Ascending aorta (tissue), 2 donors: ENCODE data around the gene NEDD8. TPM values are rescaled to one million over a fixed set of nuclear protein-coding genes. Genes with fewer than 3 reads are reported as not detected.
A peak's percentile ranks its signal among the peaks of the same experiment; 100 is the strongest.
"Not testable (repeated sequence)": the region's sequence is repeated elsewhere in the genome, so short reads cannot be mapped to it uniquely, and the experiment has no call there.

Source experiments
- DNase-seq, 2 donors: peaks; one replicate each; pipeline ENCODE4 v3.0.0-alpha.2; 2019; ENCODE audit warnings: low spot score in 2 of 2
- H3K27ac ChIP-seq, 2 donors: fragments of 200-600 bp; sonication (generic); one replicate each; pipeline ENCODE4 v1.5.1; 2016 to 2017; ENCODE audit warnings: mild to moderate bottlenecking in 1 of 2
- H3K27me3 ChIP-seq: fragments of 200-600 bp; sonication (generic); one replicate; pipeline ENCODE4 v1.5.1; 2017
- H3K36me3 ChIP-seq, 2 donors: fragments of 200-600 bp; sonication (generic); one replicate each; pipeline ENCODE4 v1.5.1; 2016
- H3K4me1 ChIP-seq, 2 donors: fragments of 200-600 bp; sonication (generic); one replicate each; pipeline ENCODE4 v1.5.1; 2016 to 2017; ENCODE audit warnings: mild to moderate bottlenecking in 1 of 2
- H3K4me3 ChIP-seq, 2 donors: fragments of 200-600 bp; sonication (generic); one replicate each; pipeline ENCODE4 v1.5.1; 2016 to 2017; ENCODE audit warnings: mild to moderate bottlenecking in 1 of 2
- H3K9me3 ChIP-seq, 2 donors: fragments of 200-600 bp; sonication (generic); one replicate each; pipeline ENCODE4 v1.5.1; 2016
- intact Hi-C: fragments of 100-400 bp; cut with DNase I; formaldehyde crosslinking; loops from one replicate; pipeline ENCODE4 v1.15.1; 2023
- total RNA-seq: library from RNA; depleted of rRNA; stranded (reverse); fragments of >200 nt; gene quantifications from one replicate; pipeline ENCODE4 v1.1.0, GENCODE V29; 2016
- TF ChIP-seq, protein P1 (sequence below), 3 experiments: fragments of 200-600 bp in 2 of 3; fragments of 450-650 bp in 1 of 3; sonication (generic) in 2 of 3; IDR thresholded peaks; one replicate each; pipeline ENCODE4 v1.5.1; 2016 to 2019; ENCODE audit warnings: antibody characterized with exemption in 3 of 3, mild to moderate bottlenecking in 1 of 3, moderate library complexity in 1 of 3

Gene NEDD8
- total RNA-seq, 1 donor from 2014 or later, result 72.8 TPM

DNA sequence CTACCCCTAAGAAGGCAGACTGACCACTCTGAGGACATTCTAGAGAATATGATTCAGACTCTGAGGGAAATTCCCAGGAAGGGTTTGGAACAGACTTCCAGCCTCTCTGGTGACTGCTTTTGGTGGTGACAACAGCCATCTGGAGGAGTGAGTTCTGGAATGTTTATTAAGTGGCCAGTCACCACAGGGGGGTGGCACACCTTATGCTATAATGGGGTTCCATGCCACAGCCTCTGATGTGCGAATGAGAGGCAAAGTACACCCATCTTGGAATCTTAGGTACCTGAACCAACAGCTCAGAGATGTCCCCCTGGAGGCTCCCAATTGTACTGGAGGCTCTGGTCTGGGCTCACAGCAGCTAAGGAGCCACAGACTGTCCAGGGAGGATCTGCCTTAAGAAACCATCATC lies 19.7 kb upstream of the NEDD8 start:
- DNase-seq, result no peak
- H3K36me3 ChIP-seq, result no peaks in the 10 kb centered on the region
- intact Hi-C loops, result no loop called here
- no peak overlapping the region for H3K27ac ChIP-seq
- H3K27me3 ChIP-seq, result no peaks in the 10 kb centered on the region
- no peaks in the 10 kb centered on the region for H3K4me1 ChIP-seq
- no peak overlapping the region for H3K4me3 ChIP-seq
- no peaks in the 10 kb centered on the region for H3K9me3 ChIP-seq
- TF ChIP-seq, protein P1, sequence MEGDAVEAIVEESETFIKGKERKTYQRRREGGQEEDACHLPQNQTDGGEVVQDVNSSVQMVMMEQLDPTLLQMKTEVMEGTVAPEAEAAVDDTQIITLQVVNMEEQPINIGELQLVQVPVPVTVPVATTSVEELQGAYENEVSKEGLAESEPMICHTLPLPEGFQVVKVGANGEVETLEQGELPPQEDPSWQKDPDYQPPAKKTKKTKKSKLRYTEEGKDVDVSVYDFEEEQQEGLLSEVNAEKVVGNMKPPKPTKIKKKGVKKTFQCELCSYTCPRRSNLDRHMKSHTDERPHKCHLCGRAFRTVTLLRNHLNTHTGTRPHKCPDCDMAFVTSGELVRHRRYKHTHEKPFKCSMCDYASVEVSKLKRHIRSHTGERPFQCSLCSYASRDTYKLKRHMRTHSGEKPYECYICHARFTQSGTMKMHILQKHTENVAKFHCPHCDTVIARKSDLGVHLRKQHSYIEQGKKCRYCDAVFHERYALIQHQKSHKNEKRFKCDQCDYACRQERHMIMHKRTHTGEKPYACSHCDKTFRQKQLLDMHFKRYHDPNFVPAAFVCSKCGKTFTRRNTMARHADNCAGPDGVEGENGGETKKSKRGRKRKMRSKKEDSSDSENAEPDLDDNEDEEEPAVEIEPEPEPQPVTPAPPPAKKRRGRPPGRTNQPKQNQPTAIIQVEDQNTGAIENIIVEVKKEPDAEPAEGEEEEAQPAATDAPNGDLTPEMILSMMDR (IDR thresholded peaks at IDR 0.05), result no peak

DNA sequence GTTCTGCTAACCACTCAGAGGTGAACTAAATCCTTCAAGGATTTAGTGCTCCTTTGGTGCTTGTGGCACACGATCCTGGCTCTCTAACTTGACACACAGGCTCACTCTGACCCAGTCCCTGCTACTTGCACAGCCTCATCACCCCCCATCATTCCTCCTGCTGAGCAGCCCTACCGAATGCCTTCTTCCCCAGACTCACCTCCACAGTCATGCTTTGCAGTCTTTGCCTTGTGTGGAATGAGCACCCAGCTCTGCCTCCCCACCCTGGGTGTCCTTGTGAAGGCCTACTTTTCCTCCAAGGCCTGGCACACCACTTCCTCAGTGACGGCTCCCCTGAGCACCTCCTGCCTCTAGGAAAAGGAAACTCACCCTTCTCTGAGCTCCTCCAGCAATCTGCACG lies 18.2 kb upstream of the NEDD8 start:
- intact Hi-C loops, result no loop called here
- TF ChIP-seq, protein P1 (IDR thresholded peaks at IDR 0.05), result no peak
- Histone ChIP-seq H3K27ac (no peak overlapping the region), H3K9me3 (no peaks in the 10 kb centered on the region), H3K4me3 (no peak overlapping the region), H3K36me3 (no peaks in the 10 kb centered on the region), H3K4me1 (no peaks in the 10 kb centered on the region), H3K27me3 (no peaks in the 10 kb centered on the region)
- DNase-seq, result no peak

DNA sequence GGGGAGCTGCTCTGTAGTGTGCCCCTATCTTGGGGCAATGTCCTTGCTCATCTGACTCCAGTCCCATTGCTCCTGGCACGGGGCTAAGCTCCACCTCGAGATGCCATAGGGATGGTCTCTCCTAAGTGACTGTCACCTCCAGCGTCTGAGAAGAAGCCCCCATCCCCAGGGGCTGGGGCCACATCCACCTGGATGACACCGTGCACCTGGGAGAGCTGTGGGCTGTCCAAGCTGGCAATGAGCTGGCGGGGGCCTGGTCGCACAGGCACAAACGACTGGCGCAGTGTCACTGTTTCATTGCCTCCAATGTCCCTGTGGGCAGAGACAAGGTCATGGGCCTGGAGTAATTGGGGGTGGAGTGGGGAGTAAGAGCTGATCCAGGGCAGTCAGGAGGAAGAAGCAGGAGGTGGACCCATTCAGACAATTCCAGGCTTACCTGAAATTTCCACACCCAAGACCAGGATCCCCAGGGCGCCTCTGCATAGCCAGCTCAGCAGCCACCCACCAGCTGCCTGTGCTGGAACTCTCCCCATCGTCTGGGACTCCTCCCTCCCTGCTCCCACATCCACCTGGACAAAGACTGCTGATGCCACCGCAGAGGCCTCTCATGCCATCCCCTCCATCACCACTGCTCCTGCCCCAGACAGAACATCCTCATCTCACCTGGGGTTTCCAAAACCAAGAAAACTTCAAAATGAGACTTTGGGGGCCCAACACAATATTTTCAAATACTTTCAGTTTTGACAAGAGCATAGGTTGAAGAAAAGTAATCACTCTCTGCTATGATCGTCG lies 17.3 kb upstream of the NEDD8 start:
- TF ChIP-seq, protein P1 (IDR thresholded peaks at IDR 0.05), result no peak
- Histone ChIP-seq H3K27ac (no peak overlapping the region), H3K27me3 (no peaks in the 10 kb centered on the region), H3K4me1 (no peaks in the 10 kb centered on the region), H3K36me3 (no peaks in the 10 kb centered on the region), H3K4me3 (no peak overlapping the region), H3K9me3 (no peaks in the 10 kb centered on the region)
- intact Hi-C loops, result no loop called here
- DNase-seq, result no peak

DNA sequence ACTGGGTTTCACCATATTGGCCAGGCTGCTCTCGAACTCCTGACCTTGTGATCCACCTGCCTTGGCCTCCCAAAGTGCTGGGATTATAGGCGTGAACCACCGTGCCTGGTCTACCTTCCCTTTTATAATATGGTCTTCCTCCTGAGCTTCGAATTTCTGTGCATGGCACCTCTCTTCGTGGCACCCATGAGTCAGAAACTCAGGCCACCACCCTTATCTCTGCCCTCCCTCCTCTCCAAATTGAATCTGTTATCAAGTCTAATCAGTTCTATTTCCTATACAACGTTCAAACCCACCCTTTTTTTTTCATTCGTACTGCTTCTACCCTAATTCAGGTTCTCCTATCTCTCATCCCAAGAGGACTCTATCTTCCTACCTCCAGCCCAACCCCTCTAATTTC lies 15.3 kb upstream of the NEDD8 start:
- H3K9me3 ChIP-seq, result no peaks in the 10 kb centered on the region
- no peak overlapping the region for H3K4me3 ChIP-seq
- TF ChIP-seq, protein P1 (IDR thresholded peaks at IDR 0.05), result no peak
- H3K27ac ChIP-seq, result no peak overlapping the region
- no peaks in the 10 kb centered on the region for H3K27me3 ChIP-seq
- H3K4me1 ChIP-seq, result peaks cover 0 to 5% of the 10 kb centered on the region in 2 donors
- intact Hi-C loops, result no loop called here
- H3K36me3 ChIP-seq, result no peaks in the 10 kb centered on the region
- DNase-seq, result no peak

DNA sequence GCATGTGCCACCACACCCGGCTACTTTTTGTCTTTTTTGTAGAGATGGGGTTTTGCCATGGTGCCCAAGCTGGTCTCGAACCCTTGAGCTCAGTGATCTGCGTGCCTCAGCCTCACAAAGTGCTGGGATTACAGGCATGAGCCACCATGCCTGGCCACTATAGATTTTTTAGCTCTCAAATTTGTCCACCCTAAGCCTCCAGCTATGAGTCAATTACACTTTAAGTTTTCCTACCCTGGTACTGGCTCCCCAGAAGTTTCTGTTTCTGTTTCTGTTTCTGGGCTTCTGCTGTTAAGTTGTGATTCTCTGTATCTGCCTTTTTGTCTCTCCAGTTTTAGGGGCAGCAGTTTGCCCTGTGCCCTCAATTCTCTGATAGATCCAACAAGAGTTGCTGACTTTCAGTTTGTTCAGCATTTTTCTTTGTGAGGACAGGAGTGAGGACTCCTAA lies 14.6 kb upstream of the NEDD8 start:
- no peak overlapping the region for H3K27ac ChIP-seq
- peaks cover under 1 to 5% of the 10 kb centered on the region in 2 donors for H3K4me1 ChIP-seq
- no peaks in the 10 kb centered on the region for H3K9me3 ChIP-seq
- H3K36me3 ChIP-seq, result no peaks in the 10 kb centered on the region
- intact Hi-C loops, result no loop called here
- H3K27me3 ChIP-seq, result no peaks in the 10 kb centered on the region
- no peak overlapping the region for H3K4me3 ChIP-seq
- TF ChIP-seq, protein P1 (IDR thresholded peaks at IDR 0.05), result no peak
- peak in 1 of 2 donors; percentile 46 for DNase-seq

DNA sequence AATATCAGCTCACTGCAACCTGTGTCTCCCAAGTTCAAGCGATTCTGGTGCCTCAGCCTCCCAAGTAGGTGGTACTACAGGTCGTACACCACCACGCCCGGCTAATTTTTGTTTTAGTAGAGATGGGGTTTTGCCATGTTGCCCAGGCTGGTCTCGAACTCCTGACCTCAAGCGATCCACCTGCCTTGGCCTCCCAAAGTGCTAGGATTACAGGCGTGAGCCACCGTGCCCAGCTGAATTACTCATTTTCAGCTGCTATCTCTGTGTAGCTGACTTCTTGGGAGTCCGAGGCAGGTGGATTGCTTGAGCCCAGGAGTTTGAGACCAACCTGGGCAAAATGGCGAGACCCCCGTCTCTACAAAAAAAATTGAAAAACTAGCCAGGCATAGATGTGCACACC lies 13.2 kb upstream of the NEDD8 start:
- peaks cover 15 to 17% of the 10 kb centered on the region in 2 donors for H3K4me1 ChIP-seq
- H3K4me3 ChIP-seq, H3K36me3 ChIP-seq, H3K27me3 ChIP-seq, H3K9me3 ChIP-seq, H3K27ac ChIP-seq, intact Hi-C loops: not testable (repeated sequence)
- DNase-seq, result peak in 1 of 2 donors; percentile 53
